Measurements from ENCODE around the gene ZNF678. TPM values are rescaled to one million over a fixed set of nuclear protein-coding genes. Genes with fewer than 3 reads are reported as not detected.

The ZNF678 gene
- total and polyA plus RNA-seq, 8 donors, result 0.65 to 34.1 (median 4.7) TPM

- peaks cover 0 to 21% (median 15%) of the 10 kb centered on the region in 4 donors for H3K4me1 ChIP-seq
- WGBS, 5 donors, result 84 to 99% (median 91%) methylated on average over 5 of the region's 5 CpGs
- no peak overlapping the region for H3K27ac ChIP-seq
- no peak for DNase-seq
- H3K9me3 ChIP-seq, result peaks cover 0 to 6% (median 2%) of the 10 kb centered on the region in 4 donors
- H3K27me3 ChIP-seq, result no peaks in the 10 kb centered on the region
- intact Hi-C loops (cut with DNase I; ENCODE audit: low total_unique reads), result loop anchor here (10.0 kb wide), 1 partner anchor 189 kb away; the partner anchor contains the start of genes JMJD4 and SNAP47
- H3K4me3 ChIP-seq, result no peak overlapping the region
- TF ChIP-seq POLR2A (IDR thresholded peaks at IDR 0.05) (no peak), CTCF (IDR thresholded peaks at IDR 0.05) (no peak), POLR2AphosphoS5 (IDR thresholded peaks at IDR 0.05) (no peak), EP300 (IDR thresholded peaks at IDR 0.05) (no peak)
- no peaks in the 10 kb centered on the region for H3K36me3 ChIP-seq
Observed at GRCh38 chr1:227545361-227545760, 18.0 kb upstream of the ZNF678 start.

DNA sequence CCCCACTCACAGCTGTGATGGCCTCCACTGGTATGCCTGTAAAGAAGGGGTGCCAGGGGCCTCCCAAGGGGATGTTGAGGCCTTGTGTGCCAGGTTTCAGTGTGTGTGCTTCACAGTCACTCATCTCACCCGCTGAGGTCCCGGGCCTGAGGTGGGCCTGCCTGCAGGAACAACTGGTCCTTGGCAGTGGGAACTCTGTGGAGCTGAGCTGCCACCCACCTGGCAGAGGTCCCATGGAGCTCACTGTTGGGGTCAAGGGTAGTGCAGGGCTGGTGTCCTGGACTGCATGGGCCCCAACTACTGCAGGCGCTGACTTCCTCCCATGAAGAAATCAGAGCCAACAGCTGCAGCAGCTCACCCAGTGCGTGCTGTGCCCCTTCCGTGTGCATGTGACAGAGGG is 17.3 kb upstream of the ZNF678 start:
- intact Hi-C loops (cut with DNase I; ENCODE audit: low total_unique reads), result loop anchor here (10.0 kb wide), 1 partner anchor 189 kb away; the partner anchor contains the start of genes JMJD4 and SNAP47
- whole genome bisulfite sequencing, 5 donors, result 16 to 97% (median 78%) methylated on average over 2 to 5 of the region's 5 CpGs
- TF ChIP-seq CTCF (IDR thresholded peaks at IDR 0.05) (no peak), POLR2AphosphoS5 (IDR thresholded peaks at IDR 0.05) (no peak), POLR2A (IDR thresholded peaks at IDR 0.05) (no peak), EP300 (IDR thresholded peaks at IDR 0.05) (no peak)
- no peaks in the 10 kb centered on the region for H3K27me3 ChIP-seq
- no peak overlapping the region for H3K4me3 ChIP-seq
- peaks cover 0 to 10% (median 4%) of the 10 kb centered on the region in 4 donors for H3K9me3 ChIP-seq
- peaks cover 0 to 21% (median 15%) of the 10 kb centered on the region in 4 donors for H3K4me1 ChIP-seq
- no peak for DNase-seq
- no peaks in the 10 kb centered on the region for H3K36me3 ChIP-seq
- H3K27ac ChIP-seq, result no peak overlapping the region

DNA sequence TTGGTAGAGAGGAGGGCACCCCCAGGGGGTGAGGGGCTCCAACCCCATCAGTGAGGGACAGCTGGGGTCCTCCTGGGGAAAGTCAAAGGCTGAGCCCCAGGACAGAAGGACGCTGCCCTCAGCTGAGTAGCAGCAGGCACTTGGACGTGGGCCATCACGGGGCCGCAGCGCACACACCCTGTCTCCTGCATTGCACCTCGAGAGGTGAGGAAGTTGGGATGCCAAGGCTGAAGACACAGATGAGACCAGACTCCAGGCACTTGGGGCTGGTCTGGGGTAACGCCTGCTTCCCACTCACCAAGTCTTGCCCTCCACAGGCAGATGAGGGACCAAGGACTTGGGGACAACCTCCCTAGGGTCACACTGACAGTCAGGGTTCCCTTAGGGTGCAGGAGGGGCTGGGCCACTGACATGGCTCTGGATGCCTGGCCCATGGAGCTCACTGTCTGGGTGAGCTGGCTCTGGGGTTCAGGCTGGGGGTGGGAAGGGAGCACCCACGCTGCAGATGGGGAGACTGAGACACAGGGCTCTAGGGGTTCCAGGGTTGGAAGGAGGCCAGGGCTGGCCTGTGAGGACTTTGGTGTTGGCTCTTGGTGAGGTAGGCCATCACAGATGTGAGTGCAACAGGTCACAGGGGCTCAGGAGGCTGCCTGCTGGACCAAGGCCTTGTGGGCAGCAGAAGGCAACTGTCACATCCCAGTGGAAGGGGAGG is 16.6 kb upstream of the ZNF678 start:
- peaks cover 0 to 15% (median 11%) of the 10 kb centered on the region in 4 donors for H3K4me1 ChIP-seq
- DNase-seq, result no peak
- TF ChIP-seq EP300 (IDR thresholded peaks at IDR 0.05) (no peak), CTCF (IDR thresholded peaks at IDR 0.05) (no peak), POLR2AphosphoS5 (IDR thresholded peaks at IDR 0.05) (no peak), POLR2A (IDR thresholded peaks at IDR 0.05) (no peak)
- peaks cover 0 to 17% (median 8%) of the 10 kb centered on the region in 4 donors for H3K9me3 ChIP-seq
- intact Hi-C loops (cut with DNase I; ENCODE audit: low total_unique reads), result loop anchor here (10.0 kb wide), 1 partner anchor 188 kb away; the partner anchor contains the start of genes JMJD4 and SNAP47
- WGBS, 5 donors, result 92 to 95% (median 93%) methylated on average over 8 of the region's 8 CpGs
- H3K36me3 ChIP-seq, result no peaks in the 10 kb centered on the region
- no peak overlapping the region for H3K4me3 ChIP-seq
- no peaks in the 10 kb centered on the region for H3K27me3 ChIP-seq
- H3K27ac ChIP-seq, result no peak overlapping the region

- peaks cover 0 to 23% (median 14%) of the 10 kb centered on the region in 4 donors for H3K9me3 ChIP-seq
- 58 to 81% (median 67%) methylated on average over 7 to 8 of the region's 8 CpGs for WGBS, 5 donors
- no peaks in the 10 kb centered on the region for H3K36me3 ChIP-seq
- H3K27ac ChIP-seq, result no peak overlapping the region
- no peak overlapping the region for H3K4me3 ChIP-seq
- DNase-seq, result no peak
- peaks cover 0 to 11% (median 5%) of the 10 kb centered on the region in 4 donors for H3K4me1 ChIP-seq
- TF ChIP-seq POLR2A (IDR thresholded peaks at IDR 0.05) (no peak), EP300 (IDR thresholded peaks at IDR 0.05) (no peak), CTCF (IDR thresholded peaks at IDR 0.05) (no peak), POLR2AphosphoS5 (IDR thresholded peaks at IDR 0.05) (no peak)
- no peaks in the 10 kb centered on the region for H3K27me3 ChIP-seq
- intact Hi-C loops (cut with DNase I; ENCODE audit: low total_unique reads), result loop anchor here (10.0 kb wide), 1 partner anchor 187 kb away; the partner anchor contains the start of genes JMJD4 and SNAP47
Observed at GRCh38 chr1:227547310-227548118, 15.8 kb upstream of the ZNF678 start.
